Epidermal melanocyte (primary cell): ENCODE data around the gene CARMIL1.

Source experiments
- DNase-seq: peaks from one replicate; pipeline ENCODE4 v3.0.0; 2011; ENCODE audit warnings: low spot score; ENCODE audit not compliant: insufficient read length

Gene CARMIL1

DNA sequence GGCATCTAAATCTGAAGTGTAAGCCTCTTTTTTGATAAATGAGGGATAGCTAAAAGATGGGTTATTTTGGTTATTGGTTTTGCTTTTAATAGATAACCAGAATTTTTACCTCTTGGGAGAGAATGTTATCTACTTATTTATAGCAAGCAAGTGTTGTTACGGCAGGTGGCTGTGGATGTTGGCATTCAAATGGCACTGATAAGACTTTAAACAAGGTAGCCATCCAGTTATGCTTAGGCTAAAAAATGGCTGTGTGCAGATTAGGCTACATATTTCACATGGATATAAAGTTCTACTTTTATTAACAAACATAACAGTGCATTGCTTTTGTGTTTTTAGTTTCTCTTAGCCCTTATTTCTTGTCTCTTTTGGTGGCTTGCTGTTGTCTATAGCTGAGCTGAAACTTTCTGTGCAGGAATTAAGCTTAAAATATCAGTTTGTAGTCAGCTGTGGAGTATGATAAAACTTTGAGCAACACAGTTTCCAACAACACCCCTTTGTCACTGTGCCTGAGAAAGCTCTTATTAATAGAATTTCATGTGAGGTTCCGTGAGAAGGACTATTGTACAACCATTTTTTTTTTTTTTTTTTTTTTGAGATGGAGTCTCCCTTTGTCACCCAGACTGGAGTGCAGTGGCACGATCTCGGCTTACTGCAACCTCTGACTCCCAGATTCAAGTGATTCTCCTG is 28.8 kb downstream of the CARMIL1 start:
- DNase-seq = no peak

DNA sequence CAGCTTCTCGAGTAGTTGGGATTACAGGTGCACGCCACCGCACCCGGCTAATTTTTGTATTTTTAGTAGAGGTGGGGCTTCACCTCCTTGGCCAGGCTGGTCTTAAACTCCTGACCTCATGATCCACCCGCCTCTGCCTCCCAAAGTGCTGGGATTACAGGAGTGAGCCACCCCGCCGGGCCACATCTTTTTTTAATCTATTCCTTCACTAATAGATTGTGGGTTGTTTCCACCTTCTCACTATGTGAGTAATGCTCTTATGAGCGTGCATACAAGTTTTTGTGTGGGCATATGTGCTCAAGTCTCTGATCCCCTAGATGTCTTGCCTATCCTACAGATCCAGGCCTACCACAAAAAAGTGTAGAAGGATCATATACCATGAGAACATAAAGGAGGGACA is 30.7 kb downstream of the CARMIL1 start:
- no peak for DNase-seq

DNA sequence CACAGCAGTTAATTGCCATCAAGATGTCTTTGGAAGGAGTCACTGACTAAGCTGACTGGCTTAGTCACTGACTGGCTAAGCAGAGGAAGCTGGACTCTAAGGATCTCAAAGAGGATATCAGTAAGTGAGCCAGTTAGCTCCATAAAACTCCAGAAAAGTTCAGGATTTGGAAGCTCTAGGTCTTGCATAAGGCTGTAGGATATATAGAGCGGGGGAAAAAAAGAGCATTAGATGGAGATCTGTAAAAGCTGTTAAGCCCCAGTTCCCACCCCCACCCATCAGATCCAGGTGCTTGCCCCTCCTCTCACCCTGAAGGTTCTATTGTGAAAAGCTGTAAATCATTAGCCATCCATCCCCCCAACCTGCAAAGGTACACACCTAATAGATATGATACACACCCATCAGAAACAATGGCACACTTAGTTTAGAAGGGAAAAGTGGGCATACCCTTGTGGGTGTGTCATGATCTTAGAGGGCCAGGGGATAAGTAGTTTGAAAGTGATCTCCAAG is 32.2 kb downstream of the CARMIL1 start:
- no peak for DNase-seq

DNA sequence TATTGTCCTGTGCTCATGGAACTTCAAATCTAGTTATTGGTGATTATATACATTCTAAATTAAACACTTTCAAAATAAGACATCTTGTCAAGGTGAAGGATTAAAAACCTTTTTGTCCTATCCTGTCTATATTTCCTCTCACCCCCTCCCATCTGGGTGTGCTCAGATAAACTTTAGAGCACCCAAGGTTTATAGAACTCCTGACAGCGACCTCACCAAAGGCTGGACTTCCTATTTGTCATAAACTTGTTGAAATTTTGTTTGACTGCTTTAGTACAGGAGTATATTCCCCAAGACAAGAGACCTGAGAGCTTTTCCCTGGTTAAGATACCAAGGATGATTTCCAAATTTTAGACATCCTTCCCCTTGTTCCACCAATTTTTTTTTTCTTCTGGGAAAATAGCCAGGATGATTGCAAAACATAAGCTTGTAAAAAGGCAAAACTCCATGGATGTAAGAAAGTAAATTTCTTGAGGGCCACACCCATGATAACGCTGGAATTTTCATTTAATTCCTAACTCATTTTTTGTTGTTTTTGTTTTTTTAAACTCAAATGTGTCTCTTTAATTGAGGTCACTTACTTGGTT is 33.0 kb downstream of the CARMIL1 start:
- no peak for DNase-seq

DNA sequence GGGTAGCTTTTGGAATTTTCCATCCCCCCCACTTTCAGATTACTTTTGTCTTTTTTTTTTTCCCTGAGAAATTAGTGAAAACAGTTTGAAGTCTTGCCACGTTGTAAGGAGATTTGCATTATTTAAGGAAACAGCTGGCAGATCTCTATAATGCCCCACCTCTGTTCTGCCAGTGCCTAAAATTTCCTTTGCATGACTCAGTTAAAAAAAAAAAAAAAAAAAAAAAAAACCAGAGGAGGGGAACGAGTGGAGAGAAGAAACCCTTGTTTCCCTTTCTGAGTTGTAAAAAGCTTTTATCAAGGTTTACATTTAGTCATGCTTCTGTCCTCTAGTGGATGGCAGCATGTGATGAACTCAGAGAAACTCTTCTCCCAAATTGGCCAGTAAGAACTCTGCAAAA is 33.5 kb downstream of the CARMIL1 start:
- DNase-seq = no peak

DNA sequence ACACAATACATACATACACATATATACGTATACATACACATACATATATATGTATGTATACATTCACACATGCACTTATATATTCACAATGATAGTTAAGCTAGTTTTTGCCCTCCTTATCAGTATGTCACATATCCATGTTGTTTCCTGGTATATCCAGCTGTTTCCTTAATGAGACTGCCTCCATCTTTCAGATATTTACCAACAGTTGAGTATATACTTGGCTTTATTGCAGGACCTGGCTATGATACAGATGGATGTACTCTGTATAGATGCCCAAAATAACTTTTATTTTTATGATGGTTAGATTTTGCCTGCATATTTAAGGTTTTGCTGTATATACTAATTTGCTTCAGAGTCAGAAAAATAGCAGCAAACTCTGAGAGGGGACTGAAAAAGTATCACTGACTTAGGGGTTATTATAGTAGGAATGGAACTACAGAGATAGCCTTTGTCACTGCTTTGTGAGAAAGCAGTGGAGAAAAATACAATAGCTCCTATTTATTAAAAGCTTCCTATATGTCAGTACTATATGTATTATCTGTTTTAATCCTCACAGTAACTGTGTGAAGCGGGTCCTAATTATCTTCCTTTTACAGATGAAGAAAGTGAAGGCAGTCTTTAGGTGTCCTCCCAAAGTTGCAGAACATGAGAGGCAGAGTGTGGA is 35.5 kb downstream of the CARMIL1 start:
- DNase-seq = no peak

DNA sequence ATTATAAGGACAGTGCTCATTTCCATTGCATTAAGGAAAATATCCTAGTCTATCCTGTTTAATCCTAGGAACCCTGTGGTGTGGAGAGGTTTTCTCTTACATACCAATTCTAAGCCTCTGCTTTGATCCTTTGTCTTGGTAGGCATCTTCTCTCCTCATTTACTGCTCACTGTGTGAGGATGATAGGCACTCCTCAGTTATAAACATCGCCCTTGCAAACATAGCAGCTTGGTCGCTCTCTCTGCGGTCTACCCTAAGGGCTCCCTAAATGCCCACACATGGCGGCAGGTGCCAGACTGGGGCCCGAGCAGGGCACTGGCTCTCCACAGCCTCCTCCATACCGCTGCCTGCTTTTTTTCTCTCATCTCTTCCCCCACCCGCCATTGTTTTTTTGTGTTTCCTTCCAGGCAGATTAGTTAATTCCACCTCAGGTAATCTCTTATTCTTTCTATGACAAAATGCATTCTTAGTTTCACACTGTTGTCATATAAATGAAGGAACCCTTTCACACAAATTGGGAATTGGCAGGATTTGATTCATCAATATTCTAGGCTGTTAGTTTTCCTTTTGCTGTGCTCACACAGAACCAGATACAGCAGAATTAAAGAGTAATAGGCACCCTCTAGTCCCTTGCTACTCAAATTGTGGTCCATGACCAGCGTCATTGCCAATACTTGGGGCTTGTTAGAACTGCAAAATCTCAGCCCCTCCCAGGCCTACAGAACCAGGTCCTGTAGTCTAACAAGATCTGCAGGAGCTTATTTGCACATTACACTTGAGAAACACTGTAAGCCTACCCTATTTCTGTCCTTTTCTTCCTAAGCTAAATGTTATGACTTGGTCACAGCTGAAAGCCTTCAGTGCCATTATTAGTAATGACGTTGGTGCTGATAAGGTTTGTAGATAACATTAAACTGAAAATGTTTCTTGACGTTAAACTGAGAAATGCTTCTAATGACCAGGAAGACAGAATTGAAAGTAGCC is 36.3 kb downstream of the CARMIL1 start:
- no peak for DNase-seq

DNA sequence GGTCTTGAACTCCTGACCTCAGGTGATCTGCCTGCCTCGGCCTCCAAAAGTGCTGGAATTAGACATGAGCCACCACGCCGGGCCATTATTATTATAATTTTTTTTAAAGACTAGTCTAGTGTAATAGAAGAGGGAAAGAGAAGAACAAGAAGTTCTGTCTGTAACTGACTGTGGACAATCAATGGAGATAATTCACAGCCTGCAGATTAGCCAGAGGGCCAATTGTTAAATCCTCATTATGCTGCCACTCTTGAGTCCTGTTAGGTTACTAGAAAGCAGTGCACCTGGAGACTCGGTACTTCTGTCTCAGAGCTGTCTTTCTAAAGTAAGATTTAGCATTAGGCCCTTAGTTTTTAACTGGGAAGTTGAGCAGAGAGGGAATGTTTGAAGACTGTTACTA is 37.5 kb downstream of the CARMIL1 start:
- no peak for DNase-seq

DNA sequence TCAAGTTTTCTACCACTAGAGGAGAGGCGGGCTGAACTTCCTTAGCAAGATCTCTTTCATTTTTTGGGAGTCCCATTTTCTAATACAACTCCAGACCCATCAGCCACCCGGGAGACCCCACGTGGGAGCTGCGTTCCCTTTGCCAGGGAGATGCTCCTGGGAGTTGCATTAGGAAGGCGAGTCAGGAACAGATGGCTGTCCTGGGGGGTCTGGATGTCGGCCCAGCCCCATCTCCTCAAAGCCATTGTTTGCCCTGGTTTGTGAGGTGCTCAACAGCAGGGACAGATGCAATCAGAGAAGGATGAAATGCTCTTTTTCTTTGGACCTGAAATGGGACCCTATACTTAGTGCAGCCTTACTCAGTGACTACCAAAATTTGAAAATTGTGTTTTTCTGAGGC is 39.4 kb downstream of the CARMIL1 start:
- DNase-seq = no peak

DNA sequence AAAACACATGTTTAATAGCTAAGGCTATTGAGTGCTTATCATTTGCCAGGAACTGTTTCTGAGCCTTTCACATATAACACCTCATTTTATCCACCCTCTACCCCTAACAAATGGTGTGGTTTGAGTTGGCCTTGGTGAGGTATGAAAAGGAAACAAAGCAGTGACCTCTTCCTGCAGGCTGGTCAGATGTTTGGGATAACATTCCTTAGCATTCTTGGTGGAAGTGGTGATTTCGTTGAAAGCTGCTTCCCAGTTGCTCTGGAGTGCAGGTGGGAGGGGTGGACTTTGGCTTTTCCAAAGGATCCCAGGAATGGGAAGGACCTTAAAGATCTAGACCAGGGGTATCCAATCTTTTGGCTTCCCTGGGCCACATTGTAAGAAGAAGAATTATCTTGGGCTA is 41.3 kb downstream of the CARMIL1 start:
- no peak for DNase-seq

DNA sequence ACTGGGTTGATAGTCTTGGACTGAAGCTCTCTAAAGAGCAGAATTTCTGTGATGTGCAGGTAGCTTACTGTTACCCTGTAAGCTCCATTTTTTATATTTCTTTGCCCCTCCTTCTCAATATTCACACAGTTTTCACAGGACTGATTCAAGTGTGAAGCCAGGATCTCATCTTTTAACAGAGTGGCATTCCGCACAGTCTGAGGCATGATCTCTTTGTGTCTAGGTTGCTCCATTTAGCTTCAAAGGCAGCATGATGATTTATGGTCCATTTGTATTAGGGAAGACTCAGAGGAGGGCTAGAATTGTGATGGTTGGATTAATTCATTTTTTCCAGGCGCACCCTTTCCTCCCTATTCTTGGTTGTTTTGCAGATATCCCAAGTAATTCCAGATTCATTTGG is 43.5 kb downstream of the CARMIL1 start:
- no peak for DNase-seq

DNA sequence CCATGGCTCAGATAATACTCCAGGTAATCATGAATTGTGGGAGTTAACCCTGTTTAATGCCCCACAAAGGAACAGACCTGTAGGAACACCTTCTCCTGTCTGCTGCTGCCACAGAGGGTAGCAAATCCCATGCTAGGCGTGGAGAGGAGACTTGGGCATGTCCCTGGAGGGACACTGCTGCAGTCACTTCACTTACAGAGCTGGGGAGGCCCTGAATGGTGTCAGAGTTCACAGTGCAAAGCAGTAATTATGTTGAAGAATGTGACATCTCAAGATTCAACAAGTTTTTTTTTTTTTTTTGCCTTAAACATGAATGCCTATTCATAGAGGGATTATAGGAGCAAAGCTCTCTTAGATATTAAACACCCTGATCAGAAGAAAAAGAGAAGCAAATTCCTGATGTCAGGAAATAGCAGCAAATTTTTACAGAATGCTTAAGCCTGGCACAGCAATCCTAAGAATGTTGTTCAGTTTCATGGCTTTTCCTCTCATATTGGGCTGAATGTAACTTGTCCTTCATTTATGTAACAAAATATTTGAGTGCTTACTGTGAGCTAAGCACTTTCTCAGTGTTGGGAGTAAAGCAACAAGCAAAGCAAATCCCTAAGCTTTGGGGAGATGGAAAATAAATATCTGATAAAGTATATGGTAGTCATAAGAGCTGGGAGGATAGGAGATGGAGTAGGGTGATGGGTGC is 45.0 kb downstream of the CARMIL1 start:
- no peak for DNase-seq

DNA sequence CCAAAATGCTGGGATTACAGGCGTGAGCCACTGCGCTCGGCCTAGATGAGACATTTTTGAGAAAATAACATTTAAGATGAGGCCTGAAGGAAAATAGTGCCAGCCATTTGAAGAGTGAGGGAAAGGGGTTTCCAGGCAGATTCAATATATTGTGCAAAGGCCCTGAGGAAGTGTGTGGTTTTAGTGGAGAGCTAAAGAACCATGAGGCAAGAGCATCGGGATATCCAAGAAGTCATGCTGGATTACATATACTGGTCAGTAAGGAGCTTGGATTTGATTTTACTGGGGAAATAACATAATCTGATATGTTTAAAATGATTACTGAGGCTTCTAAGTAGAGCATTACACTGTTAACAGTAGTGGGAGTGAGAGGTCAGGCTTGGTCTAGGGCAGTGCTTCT is 47.0 kb downstream of the CARMIL1 start:
- DNase-seq = no peak

DNA sequence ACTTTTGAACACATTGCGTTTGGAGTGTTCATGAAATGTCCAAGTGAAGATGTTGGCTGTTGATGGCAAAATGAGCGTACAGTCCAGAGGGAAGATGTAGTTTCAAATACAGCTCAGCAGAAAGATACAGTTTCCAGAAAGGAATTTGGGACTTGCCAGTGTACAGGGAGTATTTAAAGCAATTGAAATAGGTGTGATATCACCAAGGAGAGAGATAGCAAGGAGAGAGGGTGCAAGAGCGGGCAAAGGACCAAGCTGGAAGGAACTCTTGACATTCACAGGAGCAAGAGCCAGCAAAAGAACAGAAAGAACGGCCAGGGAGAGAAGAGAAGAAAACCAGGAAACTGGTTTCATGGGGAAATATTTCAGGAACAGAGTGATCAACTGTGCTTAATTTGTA is 47.8 kb downstream of the CARMIL1 start:
- no peak for DNase-seq

DNA sequence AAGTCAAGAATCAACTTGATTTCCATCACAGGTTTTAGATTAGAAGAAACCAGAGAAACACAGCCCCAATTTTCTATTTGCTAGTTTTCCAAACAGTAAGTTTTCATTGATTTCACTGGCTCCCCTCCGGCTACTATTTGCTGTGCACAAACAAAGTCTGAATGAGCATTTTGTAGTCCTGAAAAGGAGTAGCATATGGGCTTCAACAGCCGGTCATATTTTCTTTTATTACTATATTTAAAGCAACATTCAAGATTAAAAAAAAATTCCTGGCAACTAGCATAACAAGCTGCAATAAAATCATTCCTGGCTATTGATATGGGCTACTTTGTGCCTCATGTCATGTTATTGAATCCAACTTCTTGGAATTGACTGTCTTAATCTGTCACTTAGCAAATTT is 48.3 kb downstream of the CARMIL1 start:
- DNase-seq = peak; percentile 50

DNA sequence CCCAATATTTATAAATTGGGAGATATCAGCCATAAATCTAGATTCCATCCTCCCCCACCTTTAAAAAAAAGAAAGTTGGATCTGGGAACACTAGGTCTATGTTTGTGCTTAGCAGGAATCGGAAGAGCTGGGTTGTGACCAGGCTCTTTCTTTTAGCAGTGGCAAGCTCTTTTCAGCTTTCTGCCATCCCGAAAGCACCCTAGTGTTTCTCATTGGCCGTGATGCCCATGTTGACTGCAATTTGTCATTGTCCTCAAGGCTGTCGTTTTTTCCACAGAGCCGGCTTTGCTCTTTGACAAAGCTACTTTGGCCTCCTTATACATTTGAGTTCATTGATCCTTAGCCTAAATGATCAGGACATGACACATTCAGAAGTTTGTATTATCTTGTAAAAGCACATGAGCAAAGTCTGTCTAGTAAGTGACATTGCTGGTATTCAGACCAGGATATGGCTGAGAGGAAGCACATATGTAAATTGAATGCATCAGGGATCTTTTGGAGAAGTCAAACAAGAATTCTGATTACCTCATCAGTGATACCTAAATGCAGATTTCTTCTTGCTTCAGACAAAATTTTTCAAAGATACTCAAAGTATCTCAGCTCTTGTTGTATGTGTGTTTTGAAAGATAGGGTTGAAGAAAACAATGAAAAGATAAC is 50.1 kb downstream of the CARMIL1 start:
- no peak for DNase-seq

DNA sequence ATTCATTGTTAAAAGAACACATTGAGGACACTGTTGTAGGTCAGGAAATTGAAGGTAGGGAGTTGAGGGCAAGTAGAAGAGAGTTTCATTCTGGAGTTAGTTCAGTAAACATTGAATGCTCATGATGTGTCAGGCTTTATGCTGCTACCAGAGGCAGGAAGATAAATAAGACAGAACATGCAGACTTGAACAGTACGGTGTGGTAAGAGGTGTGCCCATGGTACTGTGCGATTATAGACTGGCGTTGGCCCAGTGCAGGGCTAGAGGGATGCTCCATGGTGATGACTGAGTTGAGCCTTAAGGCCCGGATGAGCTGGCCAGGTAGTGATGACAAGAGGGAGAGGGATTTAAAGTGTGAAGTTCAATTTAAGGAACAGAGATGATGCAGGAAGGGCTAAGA is 50.8 kb downstream of the CARMIL1 start:
- no peak for DNase-seq

DNA sequence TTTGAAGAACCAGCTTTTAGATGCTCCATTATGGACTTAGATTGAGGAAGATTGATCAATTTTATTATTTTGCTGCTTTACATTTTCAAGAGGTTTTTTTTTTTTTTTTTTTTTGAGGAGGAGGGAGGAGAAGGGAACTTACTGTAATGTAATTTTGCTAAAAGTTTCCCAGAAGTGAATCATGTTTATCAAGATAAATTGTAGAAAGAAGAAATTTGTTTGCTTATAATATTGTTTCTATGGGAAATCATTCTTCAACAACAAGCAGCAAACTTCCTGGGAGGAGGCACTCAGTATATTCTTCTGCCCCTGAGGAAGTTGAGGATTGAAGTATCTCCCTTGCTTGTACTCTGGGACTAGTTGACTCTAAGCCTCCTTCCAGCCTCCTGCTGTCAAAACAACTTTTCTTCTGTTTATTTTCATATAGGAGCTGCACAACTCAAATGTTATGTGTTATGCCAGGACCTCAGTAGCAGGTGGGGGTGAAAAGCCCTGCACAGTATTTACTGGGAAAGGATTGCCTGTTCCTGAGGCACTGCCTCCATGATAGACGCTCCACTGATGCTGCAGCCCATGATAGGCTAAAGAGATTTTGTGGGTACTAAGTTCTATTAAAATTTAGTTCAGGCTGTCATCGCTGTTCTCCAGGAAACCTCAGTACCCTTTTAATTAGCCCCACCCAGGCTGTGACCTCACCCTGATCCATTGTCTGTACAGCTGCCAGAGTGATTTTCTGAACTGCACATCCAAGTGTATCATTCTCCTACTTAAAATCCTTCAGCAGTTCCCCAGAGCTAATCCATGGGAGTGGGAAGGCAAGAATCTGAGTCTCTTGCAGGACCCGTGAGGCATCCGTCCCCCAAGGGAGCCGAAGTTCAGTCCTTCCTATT is 51.9 kb downstream of the CARMIL1 start:
- DNase-seq = no peak

DNA sequence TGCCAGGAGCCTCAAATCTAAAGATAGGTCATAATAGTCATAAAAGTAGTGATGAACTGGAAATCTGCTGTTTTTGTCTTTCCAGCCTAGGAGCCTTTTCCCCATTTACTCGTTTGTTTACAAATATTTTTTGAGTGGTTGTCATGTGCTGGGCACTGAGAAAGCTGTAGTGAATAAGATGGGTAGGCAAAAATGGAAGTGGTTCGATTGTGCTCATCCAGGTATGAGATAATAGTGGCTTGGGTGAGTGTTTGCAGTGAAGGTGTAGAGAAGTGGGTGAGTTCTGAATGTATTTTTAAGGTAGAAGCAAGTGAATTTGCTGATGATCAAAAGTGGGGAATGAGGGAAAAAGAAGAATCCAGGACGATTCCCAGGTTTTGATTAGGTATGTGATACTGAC is 53.0 kb downstream of the CARMIL1 start:
- no peak for DNase-seq
